ENCODE results near the gene VSTM2B.
"Not testable (repeated sequence)": the region's sequence is repeated elsewhere in the genome, so short reads cannot be mapped to it uniquely, and the experiment has no call there.

Gene VSTM2B

DNA sequence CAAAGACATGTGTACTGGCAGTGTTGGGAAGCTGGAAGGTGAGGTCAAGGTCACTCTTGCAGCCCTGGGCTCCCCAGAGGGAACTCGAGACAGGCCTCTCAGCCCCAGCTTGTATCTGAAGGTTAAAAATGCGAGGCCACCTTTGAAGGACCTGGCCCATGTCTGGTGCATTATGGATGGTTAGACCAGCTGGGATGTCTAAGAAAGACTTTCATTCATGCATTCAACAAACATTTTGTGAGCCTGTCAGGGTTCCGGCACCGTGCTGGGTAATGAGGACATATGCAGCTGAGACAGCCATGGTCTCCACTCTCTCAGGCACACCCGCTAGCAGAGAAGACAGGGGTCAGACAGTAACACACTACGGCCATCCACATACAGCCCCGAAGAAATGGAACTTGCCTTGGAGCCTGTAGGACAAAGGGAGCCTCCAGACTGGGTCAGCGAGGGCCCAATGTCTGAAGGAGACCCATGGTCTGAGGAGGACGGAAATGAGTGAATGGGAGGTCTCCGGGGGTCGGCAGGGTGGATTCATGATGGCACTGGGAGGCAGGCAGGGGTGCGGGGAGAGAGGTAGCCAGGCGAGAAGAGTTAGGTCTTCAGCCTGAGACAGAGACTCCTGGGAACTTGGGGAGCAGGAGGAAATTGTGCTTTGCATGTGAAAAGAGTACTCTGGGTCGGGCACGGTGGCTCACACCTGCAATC, 19.0 kb downstream of the VSTM2B start:
- H3K36me3 ChIP-seq (replicated peaks; ENCODE audit: insufficient read depth, low read length) = no peaks in the 10 kb centered on the region
- H3K79me2 ChIP-seq (ENCODE audit: low read length) = no peaks in the 10 kb centered on the region
- no peak overlapping the region for H3K4me2 ChIP-seq (ENCODE audit: low read depth, low read length)
- DNase-seq = no peak
- peaks cover 20% of the 10 kb centered on the region for H3K27me3 ChIP-seq (replicated peaks; ENCODE audit: insufficient read depth, low read length)
- no peaks in the 10 kb centered on the region for H4K20me1 ChIP-seq (ENCODE audit: insufficient read depth, low read length)
- H3K4me3 ChIP-seq (ENCODE audit: low read length) = no peak overlapping the region
- no peak overlapping the region for H3K9ac ChIP-seq (ENCODE audit: low read length)
- no peaks in the 10 kb centered on the region for H3F3A ChIP-seq (ENCODE audit: insufficient read depth, low read length)
- H3K4me1 ChIP-seq (ENCODE audit: low read length) = no peaks in the 10 kb centered on the region
- H3K9me3 ChIP-seq (replicated peaks; ENCODE audit: insufficient read depth, low read length) = no peaks in the 10 kb centered on the region
- TF ChIP-seq, protein P1, sequence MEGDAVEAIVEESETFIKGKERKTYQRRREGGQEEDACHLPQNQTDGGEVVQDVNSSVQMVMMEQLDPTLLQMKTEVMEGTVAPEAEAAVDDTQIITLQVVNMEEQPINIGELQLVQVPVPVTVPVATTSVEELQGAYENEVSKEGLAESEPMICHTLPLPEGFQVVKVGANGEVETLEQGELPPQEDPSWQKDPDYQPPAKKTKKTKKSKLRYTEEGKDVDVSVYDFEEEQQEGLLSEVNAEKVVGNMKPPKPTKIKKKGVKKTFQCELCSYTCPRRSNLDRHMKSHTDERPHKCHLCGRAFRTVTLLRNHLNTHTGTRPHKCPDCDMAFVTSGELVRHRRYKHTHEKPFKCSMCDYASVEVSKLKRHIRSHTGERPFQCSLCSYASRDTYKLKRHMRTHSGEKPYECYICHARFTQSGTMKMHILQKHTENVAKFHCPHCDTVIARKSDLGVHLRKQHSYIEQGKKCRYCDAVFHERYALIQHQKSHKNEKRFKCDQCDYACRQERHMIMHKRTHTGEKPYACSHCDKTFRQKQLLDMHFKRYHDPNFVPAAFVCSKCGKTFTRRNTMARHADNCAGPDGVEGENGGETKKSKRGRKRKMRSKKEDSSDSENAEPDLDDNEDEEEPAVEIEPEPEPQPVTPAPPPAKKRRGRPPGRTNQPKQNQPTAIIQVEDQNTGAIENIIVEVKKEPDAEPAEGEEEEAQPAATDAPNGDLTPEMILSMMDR (IDR thresholded peaks at IDR 0.05; ENCODE audit: low read length) = no peak
- no peak for TF ChIP-seq EZH2 (optimal IDR thresholded peaks at IDR 0.05; ENCODE audit: low read depth, low read length)
- no peak for TF ChIP-seq EZH2phosphoT487 (IDR thresholded peaks at IDR 0.05; ENCODE audit: low read length)
- H3K27ac ChIP-seq (ENCODE audit: low read length) = no peak overlapping the region
- no peak overlapping the region for H2AFZ ChIP-seq (ENCODE audit: low read length)
- H3K9me2 ChIP-seq (replicated peaks; ENCODE audit: insufficient read depth, low read length) = no peaks in the 10 kb centered on the region

GRCh38 chr19:29545447-29545846, 19.7 kb downstream of the VSTM2B start:
- H3K9ac ChIP-seq (ENCODE audit: low read length); H3K9me3 ChIP-seq (replicated peaks; ENCODE audit: insufficient read depth, low read length); H3K4me3 ChIP-seq (ENCODE audit: low read length): not testable (repeated sequence)

DNA sequence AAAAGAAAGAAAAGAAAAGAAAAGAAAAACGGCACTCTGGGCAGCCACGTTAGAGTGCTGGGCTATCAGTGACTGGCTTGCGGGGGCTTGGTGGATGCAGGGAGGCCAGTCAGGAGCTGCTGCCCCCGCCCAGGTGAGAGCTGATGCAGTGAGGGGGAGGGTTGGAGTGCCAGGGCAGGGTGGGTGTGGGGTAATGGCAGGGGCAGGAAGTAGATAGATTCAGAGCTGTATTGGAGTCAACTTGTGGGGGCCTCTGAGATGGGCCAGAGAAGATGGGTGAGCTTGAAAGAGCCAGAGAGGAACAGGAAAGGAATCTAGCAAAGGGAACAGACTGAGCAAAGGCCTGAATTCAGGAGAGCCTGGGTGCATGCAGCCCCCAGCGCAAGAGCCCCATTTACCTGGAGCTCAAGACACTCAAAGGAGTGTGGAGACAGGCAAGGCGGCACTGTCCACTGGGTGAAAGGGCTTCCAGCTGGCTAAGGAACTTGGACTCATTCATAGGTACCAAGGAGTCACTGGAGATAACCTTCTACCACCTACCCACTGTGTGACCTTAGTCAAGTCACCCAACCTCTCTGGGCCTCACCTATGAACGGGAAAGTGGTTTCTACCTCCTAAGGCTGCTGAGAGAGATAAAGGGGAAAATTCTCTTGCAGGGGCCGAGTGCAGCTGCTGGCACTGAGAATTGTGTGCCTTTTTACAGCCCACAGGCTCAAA, 20.2 kb downstream of the VSTM2B start:
- no peak for DNase-seq
- TF ChIP-seq, protein P1 (IDR thresholded peaks at IDR 0.05; ENCODE audit: low read length) = no peak
- no peak for TF ChIP-seq EZH2 (optimal IDR thresholded peaks at IDR 0.05; ENCODE audit: low read depth, low read length)
- TF ChIP-seq EZH2phosphoT487 (IDR thresholded peaks at IDR 0.05; ENCODE audit: low read length) = no peak
- Histone ChIP-seq H3K4me3 (ENCODE audit: low read length) (no peak overlapping the region), H3F3A (ENCODE audit: insufficient read depth, low read length) (no peaks in the 10 kb centered on the region), H4K20me1 (ENCODE audit: insufficient read depth, low read length) (no peaks in the 10 kb centered on the region), H3K9ac (ENCODE audit: low read length) (no peak overlapping the region), H3K79me2 (ENCODE audit: low read length) (no peaks in the 10 kb centered on the region), H2AFZ (ENCODE audit: low read length) (no peak overlapping the region), H3K4me2 (ENCODE audit: low read depth, low read length) (no peak overlapping the region), H3K27ac (ENCODE audit: low read length) (no peak overlapping the region), H3K4me1 (ENCODE audit: low read length) (no peaks in the 10 kb centered on the region), H3K27me3 (replicated peaks; ENCODE audit: insufficient read depth, low read length) (peaks cover 25% of the 10 kb centered on the region), H3K9me3 (replicated peaks; ENCODE audit: insufficient read depth, low read length) (no peaks in the 10 kb centered on the region), H3K36me3 (replicated peaks; ENCODE audit: insufficient read depth, low read length) (no peaks in the 10 kb centered on the region), H3K9me2 (replicated peaks; ENCODE audit: insufficient read depth, low read length) (no peaks in the 10 kb centered on the region)

More at GRCh38 chr19:29545447-29545846, 19.7 kb downstream of the VSTM2B start:
- H3K4me1 ChIP-seq (ENCODE audit: low read length); H3K36me3 ChIP-seq (replicated peaks; ENCODE audit: insufficient read depth, low read length); H3K9me2 ChIP-seq (replicated peaks; ENCODE audit: insufficient read depth, low read length); H3K79me2 ChIP-seq (ENCODE audit: low read length); H2AFZ ChIP-seq (ENCODE audit: low read length); H3K4me2 ChIP-seq (ENCODE audit: low read depth, low read length); DNase-seq; H4K20me1 ChIP-seq (ENCODE audit: insufficient read depth, low read length); H3K27ac ChIP-seq (ENCODE audit: low read length); H3F3A ChIP-seq (ENCODE audit: insufficient read depth, low read length): not testable (repeated sequence)
- H3K27me3 ChIP-seq (replicated peaks; ENCODE audit: insufficient read depth, low read length) = peaks cover 20% of the 10 kb centered on the region
